Measurements from ENCODE around the gene TTI1. TPM values are rescaled to one million over a fixed set of nuclear protein-coding genes. Genes with fewer than 3 reads are reported as not detected.

The TTI1 gene
- total RNA-seq, 1 donor from 2014 or later = 43.1 TPM

DNA sequence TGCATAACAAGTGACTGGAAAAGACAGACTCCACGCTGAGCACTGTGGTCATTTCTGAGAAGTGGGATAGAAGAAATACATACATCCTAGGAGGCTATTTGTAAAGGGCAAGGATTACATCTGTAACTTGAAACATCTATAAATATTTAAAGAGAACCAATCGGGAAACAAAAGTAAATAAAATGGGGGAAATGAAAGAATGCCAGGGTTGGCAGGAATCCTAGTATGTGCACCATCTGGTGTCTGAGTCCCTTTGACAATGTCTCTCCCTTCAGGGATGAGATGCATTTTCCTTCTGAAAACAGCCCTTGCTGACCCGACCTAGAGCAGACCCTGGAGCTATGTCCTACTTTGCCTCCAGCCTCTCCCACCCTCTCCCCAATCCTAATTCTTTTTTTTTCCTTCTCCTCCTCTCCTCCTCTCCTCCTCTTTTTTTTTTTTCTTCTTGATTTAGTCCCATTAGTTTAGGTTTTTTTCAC, 77.1 kb downstream of the TTI1 start:
- no peak for DNase-seq (ENCODE audit: low spot score)
- intact Hi-C loops (cut with micrococcal nuclease) = no loop called here
- Mint-ChIP-seq H3K9me3 (no peaks in the 10 kb centered on the region), H3K27me3 (ENCODE audit: insufficient read depth) (peaks cover 27% of the 10 kb centered on the region), H3K4me1 (ENCODE audit: low read depth) (no peaks in the 10 kb centered on the region), H3K27ac (no peak overlapping the region), H3K4me3 (no peak overlapping the region), H3K36me3 (ENCODE audit: low read depth) (no peaks in the 10 kb centered on the region)

DNA sequence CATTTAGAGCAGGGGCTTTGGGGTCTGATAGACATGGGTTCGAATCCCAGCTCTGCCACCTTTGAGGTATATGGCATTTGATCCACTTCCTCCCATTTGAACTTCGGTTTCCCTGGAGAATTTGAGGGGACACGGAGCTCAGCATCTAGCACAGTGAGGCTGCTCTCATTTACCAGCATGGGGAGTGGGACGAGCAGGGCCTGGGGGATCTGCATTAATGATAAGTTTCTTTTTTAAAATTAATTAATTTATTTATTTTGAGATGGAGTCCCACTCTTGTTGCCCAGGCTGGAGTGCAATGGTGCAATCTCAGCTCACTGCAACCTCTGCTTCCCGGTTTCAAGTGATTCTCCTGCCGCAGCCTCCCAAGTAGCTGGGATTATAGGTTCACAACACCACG, 77.7 kb downstream of the TTI1 start:
- Mint-ChIP-seq H3K36me3 (ENCODE audit: low read depth) (no peaks in the 10 kb centered on the region), H3K27me3 (ENCODE audit: insufficient read depth) (peaks cover 29% of the 10 kb centered on the region), H3K4me3 (no peak overlapping the region), H3K27ac (no peak overlapping the region), H3K9me3 (no peaks in the 10 kb centered on the region), H3K4me1 (ENCODE audit: low read depth) (no peaks in the 10 kb centered on the region)
- intact Hi-C loops (cut with micrococcal nuclease) = no loop called here
- no peak for DNase-seq (ENCODE audit: low spot score)

- no peaks in the 10 kb centered on the region for H3K36me3 Mint-ChIP-seq (ENCODE audit: low read depth)
- H3K27me3 Mint-ChIP-seq (ENCODE audit: insufficient read depth) = peaks cover 24% of the 10 kb centered on the region
- H3K9me3 Mint-ChIP-seq = no peaks in the 10 kb centered on the region
- DNase-seq (ENCODE audit: low spot score) = no peak
- H3K4me1 Mint-ChIP-seq (ENCODE audit: low read depth) = no peaks in the 10 kb centered on the region
- intact Hi-C loops (cut with micrococcal nuclease) = no loop called here
- no peak overlapping the region for H3K27ac Mint-ChIP-seq
- H3K4me3 Mint-ChIP-seq = no peak overlapping the region
Observed at GRCh38 chr20:37954626-37955025, 78.6 kb downstream of the TTI1 start.

- peaks cover 20% of the 10 kb centered on the region for H3K27me3 Mint-ChIP-seq (ENCODE audit: insufficient read depth)
- intact Hi-C loops (cut with micrococcal nuclease) = no loop called here
- H3K36me3 Mint-ChIP-seq (ENCODE audit: low read depth) = no peaks in the 10 kb centered on the region
Observed at GRCh38 chr20:37954190-37954589, 79.1 kb downstream of the TTI1 start.

GRCh38 chr20:37948956-37949355, 84.3 kb downstream of the TTI1 start:
- Mint-ChIP-seq H3K27ac (no peak overlapping the region), H3K9me3 (no peaks in the 10 kb centered on the region), H3K4me3 (no peak overlapping the region), H3K36me3 (ENCODE audit: low read depth) (no peaks in the 10 kb centered on the region), H3K27me3 (ENCODE audit: insufficient read depth) (peaks cover 5% of the 10 kb centered on the region), H3K4me1 (ENCODE audit: low read depth) (no peaks in the 10 kb centered on the region)
- no peak for DNase-seq (ENCODE audit: low spot score)
- intact Hi-C loops (cut with micrococcal nuclease) = no loop called here

More at GRCh38 chr20:37954190-37954589, 79.1 kb downstream of the TTI1 start:
- no peak for DNase-seq (ENCODE audit: low spot score)
- no peaks in the 10 kb centered on the region for H3K4me1 Mint-ChIP-seq (ENCODE audit: low read depth)
- H3K9me3 Mint-ChIP-seq = no peaks in the 10 kb centered on the region
- no peak overlapping the region for H3K4me3 Mint-ChIP-seq
- no peak overlapping the region for H3K27ac Mint-ChIP-seq

DNA sequence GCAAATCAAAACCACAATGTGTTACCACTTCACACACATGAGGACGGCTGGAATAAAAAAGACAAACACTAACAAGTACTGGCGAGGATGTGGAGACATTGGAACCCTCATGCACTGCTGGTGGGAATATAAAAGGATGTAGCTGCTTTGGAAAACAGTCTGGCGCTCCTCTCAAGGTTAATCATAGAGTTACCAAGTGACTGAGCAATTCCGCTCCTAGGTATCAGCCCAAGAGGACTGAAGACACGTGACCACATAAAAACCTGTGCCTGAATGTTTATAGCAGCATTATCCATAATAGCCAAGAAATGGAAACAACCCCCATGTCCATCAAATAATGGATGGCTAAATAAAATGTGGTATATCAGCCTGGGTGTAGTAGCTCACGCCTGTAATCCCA, 85.3 kb downstream of the TTI1 start:
- intact Hi-C loops (cut with micrococcal nuclease) = no loop called here
- H3K27ac Mint-ChIP-seq = no peak overlapping the region
- H3K4me3 Mint-ChIP-seq = no peak overlapping the region
- no peak for DNase-seq (ENCODE audit: low spot score)
- H3K36me3 Mint-ChIP-seq (ENCODE audit: low read depth) = no peaks in the 10 kb centered on the region
- peaks cover 5% of the 10 kb centered on the region for H3K27me3 Mint-ChIP-seq (ENCODE audit: insufficient read depth)
- H3K4me1 Mint-ChIP-seq (ENCODE audit: low read depth) = no peaks in the 10 kb centered on the region
- H3K9me3 Mint-ChIP-seq = no peaks in the 10 kb centered on the region

DNA sequence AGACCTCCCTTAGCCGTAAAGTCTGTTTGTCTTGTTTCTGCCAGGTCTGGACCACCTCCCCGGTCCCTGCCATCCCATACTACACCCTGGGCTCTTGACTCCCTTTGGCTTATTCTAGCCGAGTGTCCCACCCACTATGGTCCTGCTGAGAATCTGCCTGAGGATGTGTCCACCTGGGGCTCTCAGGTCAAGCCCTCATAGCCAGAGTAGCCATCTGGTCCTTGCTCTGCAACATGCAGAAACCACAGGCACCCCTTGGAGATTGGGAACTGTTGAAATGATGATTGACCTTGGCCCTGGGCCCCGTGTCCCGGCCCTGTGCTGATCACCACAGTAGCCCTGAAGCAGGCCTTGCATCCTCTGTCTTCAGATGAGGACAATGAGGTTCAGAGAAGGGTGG, 86.3 kb downstream of the TTI1 start:
- intact Hi-C loops (cut with micrococcal nuclease) = no loop called here
- DNase-seq (ENCODE audit: low spot score) = no peak
- Mint-ChIP-seq H3K4me3 (no peak overlapping the region), H3K27me3 (ENCODE audit: insufficient read depth) (peaks cover 5% of the 10 kb centered on the region), H3K36me3 (ENCODE audit: low read depth) (no peaks in the 10 kb centered on the region), H3K27ac (no peak overlapping the region), H3K4me1 (ENCODE audit: low read depth) (no peaks in the 10 kb centered on the region), H3K9me3 (no peaks in the 10 kb centered on the region)

GRCh38 chr20:37945091-37945547, 88.1 kb downstream of the TTI1 start:
- peaks cover 2% of the 10 kb centered on the region for H3K27me3 Mint-ChIP-seq (ENCODE audit: insufficient read depth)
- DNase-seq (ENCODE audit: low spot score) = no peak
- intact Hi-C loops (cut with micrococcal nuclease) = no loop called here
- H3K27ac Mint-ChIP-seq = no peak overlapping the region
- H3K4me3 Mint-ChIP-seq = no peak overlapping the region
- no peaks in the 10 kb centered on the region for H3K36me3 Mint-ChIP-seq (ENCODE audit: low read depth)
- no peaks in the 10 kb centered on the region for H3K4me1 Mint-ChIP-seq (ENCODE audit: low read depth)
- H3K9me3 Mint-ChIP-seq = no peaks in the 10 kb centered on the region

DNA sequence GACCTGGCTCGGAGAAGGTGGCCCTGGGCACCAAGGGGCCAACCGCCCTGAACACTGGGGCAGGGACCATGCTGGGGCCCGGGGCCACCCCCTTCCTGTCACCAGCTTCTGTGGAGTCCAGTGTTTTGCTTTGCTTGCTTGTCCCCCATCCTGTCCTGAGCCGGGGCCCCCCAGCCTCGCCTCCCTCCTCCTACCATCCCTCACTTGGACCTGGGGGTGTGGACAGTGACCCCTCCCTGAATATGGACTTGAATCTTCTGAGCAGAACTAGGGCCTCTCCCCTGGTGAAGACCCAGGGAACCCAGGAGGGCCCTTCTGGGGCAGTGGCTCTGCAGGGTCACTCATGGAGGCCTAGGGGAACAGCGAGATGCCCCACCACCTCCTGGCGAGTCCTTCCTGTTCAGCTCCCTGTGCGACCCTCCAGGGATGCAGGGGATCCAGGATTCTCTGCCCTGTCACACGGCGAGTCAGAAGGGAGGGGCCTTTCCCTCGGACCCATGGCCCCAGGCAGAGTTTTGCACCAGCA, 88.7 kb downstream of the TTI1 start:
- Mint-ChIP-seq H3K27ac (no peak overlapping the region), H3K36me3 (ENCODE audit: low read depth) (no peaks in the 10 kb centered on the region), H3K4me3 (no peak overlapping the region), H3K9me3 (no peaks in the 10 kb centered on the region), H3K27me3 (ENCODE audit: insufficient read depth) (peaks cover 2% of the 10 kb centered on the region), H3K4me1 (ENCODE audit: low read depth) (no peaks in the 10 kb centered on the region)
- DNase-seq (ENCODE audit: low spot score) = no peak
- intact Hi-C loops (cut with micrococcal nuclease) = no loop called here

DNA sequence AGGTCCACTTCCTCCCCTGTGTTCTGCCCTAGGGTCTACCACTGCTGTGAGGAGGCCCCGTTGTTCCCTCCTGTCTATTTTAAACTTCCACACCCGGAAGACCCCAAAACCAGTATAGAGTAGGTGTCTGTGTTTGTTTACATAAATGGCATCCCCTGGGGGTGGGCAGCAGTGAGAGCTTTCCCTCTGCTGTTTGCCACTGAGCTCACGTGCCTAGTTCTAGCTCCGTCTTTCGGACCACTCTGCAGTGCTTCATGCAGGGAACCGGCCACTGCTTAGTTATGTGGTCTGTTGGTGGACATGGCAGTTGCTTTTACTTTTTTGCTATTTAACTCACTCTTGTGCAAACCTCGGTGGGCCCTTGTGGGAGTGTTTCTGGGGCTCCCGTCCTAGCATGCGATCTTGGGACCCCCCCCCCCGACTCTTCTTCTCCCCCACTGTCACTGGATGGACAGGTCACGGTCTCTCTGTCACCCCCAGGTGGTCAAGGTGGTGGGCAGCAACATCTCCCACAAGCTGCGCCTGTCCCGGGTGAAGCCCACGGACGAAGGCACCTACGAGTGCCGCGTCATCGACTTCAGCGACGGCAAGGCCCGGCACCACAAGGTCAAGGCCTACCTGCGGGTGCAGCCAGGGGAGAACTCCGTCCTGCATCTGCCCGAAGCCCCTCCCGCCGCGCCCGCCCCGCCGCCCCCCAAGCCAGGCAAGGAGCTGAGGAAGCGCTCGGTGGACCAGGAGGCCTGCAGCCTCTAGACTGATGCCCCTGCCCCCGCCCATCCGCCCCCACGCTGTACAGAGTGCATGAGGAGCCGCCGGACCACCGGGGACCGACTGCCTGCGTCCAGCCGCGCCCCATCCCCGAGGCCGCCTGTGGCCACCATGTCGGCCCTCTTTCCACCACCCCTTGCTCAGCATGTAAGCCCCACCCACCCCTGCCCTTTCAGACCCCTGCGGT, 89.5 kb downstream of the TTI1 start:
- no peaks in the 10 kb centered on the region for H3K36me3 Mint-ChIP-seq (ENCODE audit: low read depth)

DNA sequence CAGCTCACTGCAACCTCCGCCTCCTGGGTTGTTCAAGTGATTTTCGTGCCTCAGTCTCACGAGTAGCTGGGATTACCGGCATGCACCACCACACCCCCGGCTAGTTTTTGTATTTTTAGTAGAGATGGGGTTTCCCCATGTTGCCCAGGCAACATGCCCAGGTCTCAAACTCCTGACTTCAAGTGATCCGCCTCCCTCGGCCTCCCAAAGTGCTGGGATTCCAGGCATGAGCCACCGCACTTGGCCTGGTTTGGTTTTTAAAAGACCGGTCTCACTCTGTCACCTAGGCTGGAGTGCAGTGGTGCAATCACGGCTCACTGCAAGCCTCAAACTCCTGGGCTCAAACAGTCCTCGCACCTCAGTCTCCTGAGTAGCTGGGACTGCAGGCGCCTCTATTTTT, 90.2 kb downstream of the TTI1 start:
- no peak overlapping the region for H3K27ac Mint-ChIP-seq
- H3K27me3 Mint-ChIP-seq (ENCODE audit: insufficient read depth) = peaks cover 2% of the 10 kb centered on the region
- H3K4me3 Mint-ChIP-seq = no peak overlapping the region
- no peak for DNase-seq (ENCODE audit: low spot score)
- H3K4me1 Mint-ChIP-seq (ENCODE audit: low read depth) = no peaks in the 10 kb centered on the region
- intact Hi-C loops (cut with micrococcal nuclease) = no loop called here
- H3K9me3 Mint-ChIP-seq = no peaks in the 10 kb centered on the region
- H3K36me3 Mint-ChIP-seq (ENCODE audit: low read depth) = no peaks in the 10 kb centered on the region

More for the DNA sequence above, 89.5 kb downstream of the TTI1 start:
- Mint-ChIP-seq H3K4me1 (ENCODE audit: low read depth) (no peaks in the 10 kb centered on the region), H3K4me3 (no peak overlapping the region), H3K27ac (no peak overlapping the region), H3K27me3 (ENCODE audit: insufficient read depth) (peaks cover 2% of the 10 kb centered on the region), H3K9me3 (no peaks in the 10 kb centered on the region)
- DNase-seq (ENCODE audit: low spot score) = no peak
- intact Hi-C loops (cut with micrococcal nuclease) = no loop called here

- intact Hi-C loops (cut with micrococcal nuclease) = no loop called here
- peaks cover 4% of the 10 kb centered on the region for H3K27me3 Mint-ChIP-seq (ENCODE audit: insufficient read depth)
- no peaks in the 10 kb centered on the region for H3K4me1 Mint-ChIP-seq (ENCODE audit: low read depth)
- no peaks in the 10 kb centered on the region for H3K9me3 Mint-ChIP-seq
- H3K36me3 Mint-ChIP-seq (ENCODE audit: low read depth) = no peaks in the 10 kb centered on the region
- DNase-seq (ENCODE audit: low spot score) = no peak
- H3K4me3 Mint-ChIP-seq = no peak overlapping the region
- no peak overlapping the region for H3K27ac Mint-ChIP-seq
Observed at GRCh38 chr20:37941992-37942391, 91.3 kb downstream of the TTI1 start.

GRCh38 chr20:37941332-37941731, 91.9 kb downstream of the TTI1 start:
- no peak overlapping the region for H3K27ac Mint-ChIP-seq

More at GRCh38 chr20:37941332-37941731, 91.9 kb downstream of the TTI1 start:
- H3K4me3 Mint-ChIP-seq = no peak overlapping the region
- no peaks in the 10 kb centered on the region for H3K9me3 Mint-ChIP-seq
- no peaks in the 10 kb centered on the region for H3K36me3 Mint-ChIP-seq (ENCODE audit: low read depth)
- intact Hi-C loops (cut with micrococcal nuclease) = no loop called here
- no peak for DNase-seq (ENCODE audit: low spot score)
- H3K27me3 Mint-ChIP-seq (ENCODE audit: insufficient read depth) = peaks cover 2% of the 10 kb centered on the region
- H3K4me1 Mint-ChIP-seq (ENCODE audit: low read depth) = no peaks in the 10 kb centered on the region

Data from activated T-helper 1 cell treated with anti-CD3 and anti-CD28 coated beads, Interleukin-12 subunit alpha, Interleukin-12 subunit beta, Interleukin-2, Interleukin-4 antibody, amounts not matched to agents 30 ng/mL and 10 ng/mL and 1 ng/mL, durations not matched to agents 14 hours and 24 hours and 36 hours (primary cell).